ENCODE measurements around the gene ARAP1.

Gene ARAP1

DNA sequence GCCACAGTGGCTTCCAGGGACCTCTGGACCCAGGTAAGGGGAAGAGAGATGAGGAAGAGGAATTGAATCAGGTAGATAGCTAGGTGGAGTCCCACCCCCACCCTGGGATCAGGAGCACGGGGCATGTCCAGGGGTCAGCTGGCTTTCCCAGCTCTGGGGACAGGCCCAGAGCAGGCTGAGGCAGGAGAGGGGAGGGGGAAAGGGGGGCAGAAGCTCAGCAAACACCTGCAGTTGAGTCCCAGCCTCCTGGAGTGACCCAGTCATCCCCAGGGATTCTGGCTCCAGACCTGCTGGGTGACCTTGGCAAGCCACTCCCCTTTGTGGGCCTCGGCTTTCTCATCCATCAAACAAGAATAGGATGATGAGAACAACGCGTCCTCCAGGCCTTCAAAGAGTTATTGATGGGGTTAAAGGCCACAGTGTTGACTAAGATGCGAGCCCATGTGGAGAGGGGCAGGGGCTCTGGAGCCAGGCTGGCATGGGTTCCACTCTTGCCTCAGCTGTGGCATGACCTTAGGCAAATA is 25.6 kb upstream of the ARAP1 start:
- FAIRE-seq (no peak), DNase-seq (ENCODE audit: insufficient read length) (no peak)
- TF ChIP-seq POLR2AphosphoS5 (IDR thresholded peaks at IDR 0.05; ENCODE audit: low read depth, low read length) (no peak), POLR2A (IDR thresholded peaks at IDR 0.05; ENCODE audit: low read depth, low read length) (no peak), TAF1 (IDR thresholded peaks at IDR 0.05; ENCODE audit: borderline replicate concordance, low read depth, low read length) (no peak)

DNA sequence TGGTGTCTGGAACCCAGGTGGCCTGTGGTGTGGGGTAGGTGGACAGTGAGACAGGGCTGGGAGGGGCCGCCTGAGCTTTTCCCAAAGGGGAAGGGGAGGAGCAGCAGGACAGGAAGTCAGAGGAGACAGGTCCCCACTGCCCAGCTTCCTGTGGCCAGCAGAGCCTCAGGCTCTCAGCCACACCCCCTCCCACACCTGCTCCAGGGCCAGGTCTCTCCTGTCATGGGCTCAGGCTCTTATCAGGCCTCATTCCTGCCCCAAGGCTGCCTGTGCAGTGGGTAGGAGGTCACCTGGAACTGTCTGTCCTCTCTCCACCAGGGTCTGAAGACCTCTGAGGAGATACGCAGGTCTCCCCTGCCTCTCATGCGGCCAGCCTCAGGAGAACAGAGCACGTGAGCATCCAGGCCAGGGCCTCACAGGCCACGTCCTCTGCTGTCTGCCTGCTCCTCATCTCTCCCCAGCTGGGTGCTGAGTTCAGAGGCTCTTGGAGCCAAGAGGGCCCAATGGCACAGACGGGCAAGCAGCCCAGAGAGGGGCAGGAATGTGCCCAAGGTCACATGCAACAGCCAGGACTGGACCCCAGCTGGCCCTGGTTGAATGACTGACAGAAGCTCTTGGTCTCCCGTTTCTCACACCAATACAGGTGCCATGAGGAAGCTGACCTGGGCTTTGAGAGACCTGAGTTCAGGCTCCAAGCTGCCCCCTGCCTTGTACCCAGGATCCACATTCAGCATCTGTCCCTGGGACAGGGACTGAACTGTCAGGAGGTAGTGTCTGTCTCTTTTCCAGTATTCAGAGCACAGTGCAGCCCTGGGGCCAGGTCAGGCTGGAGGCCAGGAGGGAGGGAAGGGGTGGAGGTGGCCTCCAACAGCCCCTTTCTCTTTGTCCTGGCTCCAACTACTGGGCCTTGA is 24.9 kb upstream of the ARAP1 start:
- DNase-seq (ENCODE audit: insufficient read length) (no peak), FAIRE-seq (no peak)
- TF ChIP-seq POLR2A (IDR thresholded peaks at IDR 0.05; ENCODE audit: low read depth, low read length) (no peak), TAF1 (IDR thresholded peaks at IDR 0.05; ENCODE audit: borderline replicate concordance, low read depth, low read length) (no peak), POLR2AphosphoS5 (IDR thresholded peaks at IDR 0.05; ENCODE audit: low read depth, low read length) (no peak)

DNA sequence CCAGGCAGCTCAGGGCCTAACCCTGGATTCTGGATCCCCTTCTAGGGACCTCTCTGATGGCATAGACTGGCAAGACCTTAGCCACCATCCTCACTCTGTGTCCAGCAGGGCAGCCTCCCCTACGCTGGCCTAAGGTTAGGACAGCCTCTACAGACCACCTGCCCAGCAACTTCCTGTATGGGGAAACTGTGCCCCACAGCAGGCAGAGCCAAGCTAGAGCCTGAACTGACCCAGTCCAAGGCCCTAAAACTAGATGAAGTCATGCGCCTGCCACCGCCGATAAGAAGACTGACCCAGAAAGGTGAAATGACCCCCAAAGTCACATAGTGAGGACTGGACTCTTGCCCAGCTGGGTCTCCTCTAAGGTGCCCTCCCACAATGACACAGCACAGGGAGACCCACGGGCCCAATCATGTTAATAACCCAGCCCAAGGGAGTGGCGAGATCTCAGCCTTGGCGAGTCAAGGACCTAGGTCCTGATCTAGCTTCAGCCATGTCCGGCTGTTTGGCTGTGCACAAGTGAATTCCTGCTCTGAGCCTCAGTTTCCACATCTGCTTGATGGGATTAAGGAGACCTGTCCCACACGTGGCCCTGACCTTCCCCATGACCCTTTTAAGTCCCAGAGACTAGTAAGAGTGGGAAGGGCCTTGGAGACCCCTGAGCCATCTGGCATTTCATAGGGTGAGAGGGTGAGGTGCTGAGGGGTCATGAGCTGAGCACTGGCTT is 24.1 kb upstream of the ARAP1 start:
- FAIRE-seq (no peak), DNase-seq (ENCODE audit: insufficient read length) (no peak)
- no peak for TF ChIP-seq TAF1 (IDR thresholded peaks at IDR 0.05; ENCODE audit: borderline replicate concordance, low read depth, low read length)
- no peak for TF ChIP-seq POLR2AphosphoS5 (IDR thresholded peaks at IDR 0.05; ENCODE audit: low read depth, low read length)
- no peak for TF ChIP-seq POLR2A (IDR thresholded peaks at IDR 0.05; ENCODE audit: low read depth, low read length)

- TF ChIP-seq TAF1 (IDR thresholded peaks at IDR 0.05; ENCODE audit: borderline replicate concordance, low read depth, low read length): no peak
- FAIRE-seq (no peak), DNase-seq (ENCODE audit: insufficient read length) (no peak)
These were observed 23.3 kb upstream of the ARAP1 start for GRCh38 chr11:72775288-72776110.

- DNase-seq (ENCODE audit: insufficient read length) (no peak), FAIRE-seq (no peak)
- TF ChIP-seq POLR2A (IDR thresholded peaks at IDR 0.05; ENCODE audit: low read depth, low read length): no peak
- TF ChIP-seq TAF1 (IDR thresholded peaks at IDR 0.05; ENCODE audit: borderline replicate concordance, low read depth, low read length): no peak
- TF ChIP-seq POLR2AphosphoS5 (IDR thresholded peaks at IDR 0.05; ENCODE audit: low read depth, low read length): no peak
These were observed 22.3 kb upstream of the ARAP1 start for GRCh38 chr11:72774499-72774898.

GRCh38 chr11:72773696-72774095 is 21.5 kb upstream of the ARAP1 start:
- no peak for DNase-seq (ENCODE audit: insufficient read length)
- no peak for TF ChIP-seq TAF1 (IDR thresholded peaks at IDR 0.05; ENCODE audit: borderline replicate concordance, low read depth, low read length)
- no peak for TF ChIP-seq POLR2A (IDR thresholded peaks at IDR 0.05; ENCODE audit: low read depth, low read length)
- TF ChIP-seq POLR2AphosphoS5 (IDR thresholded peaks at IDR 0.05; ENCODE audit: low read depth, low read length): no peak
- no peak for FAIRE-seq

DNA sequence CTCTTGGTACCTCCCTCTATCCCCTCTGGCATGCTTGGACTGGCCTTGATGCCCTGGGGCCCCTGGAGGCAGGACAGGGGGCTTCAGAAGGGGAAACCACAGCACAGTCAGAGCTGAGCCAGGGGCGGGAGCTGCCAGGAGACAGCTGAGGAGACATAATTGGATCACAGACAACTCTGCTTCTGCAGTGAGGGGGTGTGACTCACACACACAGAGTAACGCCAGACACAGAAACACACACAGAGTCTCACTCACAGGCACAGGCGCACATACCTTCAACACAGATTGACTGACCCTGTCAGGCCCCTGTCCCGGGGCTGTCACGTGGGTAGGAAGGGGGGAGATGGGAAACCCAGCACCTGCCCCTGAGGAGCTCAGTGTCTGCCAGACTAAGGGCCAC is 21.1 kb upstream of the ARAP1 start:
- TF ChIP-seq POLR2AphosphoS5 (IDR thresholded peaks at IDR 0.05; ENCODE audit: low read depth, low read length): no peak
- TF ChIP-seq TAF1 (IDR thresholded peaks at IDR 0.05; ENCODE audit: borderline replicate concordance, low read depth, low read length): no peak
- no peak for TF ChIP-seq POLR2A (IDR thresholded peaks at IDR 0.05; ENCODE audit: low read depth, low read length)
- FAIRE-seq (no peak), DNase-seq (ENCODE audit: insufficient read length) (no peak)

GRCh38 chr11:72772059-72772458 is 19.9 kb upstream of the ARAP1 start:
- TF ChIP-seq POLR2A (IDR thresholded peaks at IDR 0.05; ENCODE audit: low read depth, low read length): no peak
- TF ChIP-seq TAF1 (IDR thresholded peaks at IDR 0.05; ENCODE audit: borderline replicate concordance, low read depth, low read length): no peak
- TF ChIP-seq POLR2AphosphoS5 (IDR thresholded peaks at IDR 0.05; ENCODE audit: low read depth, low read length): no peak
- DNase-seq (ENCODE audit: insufficient read length) (no peak), FAIRE-seq (no peak)

DNA sequence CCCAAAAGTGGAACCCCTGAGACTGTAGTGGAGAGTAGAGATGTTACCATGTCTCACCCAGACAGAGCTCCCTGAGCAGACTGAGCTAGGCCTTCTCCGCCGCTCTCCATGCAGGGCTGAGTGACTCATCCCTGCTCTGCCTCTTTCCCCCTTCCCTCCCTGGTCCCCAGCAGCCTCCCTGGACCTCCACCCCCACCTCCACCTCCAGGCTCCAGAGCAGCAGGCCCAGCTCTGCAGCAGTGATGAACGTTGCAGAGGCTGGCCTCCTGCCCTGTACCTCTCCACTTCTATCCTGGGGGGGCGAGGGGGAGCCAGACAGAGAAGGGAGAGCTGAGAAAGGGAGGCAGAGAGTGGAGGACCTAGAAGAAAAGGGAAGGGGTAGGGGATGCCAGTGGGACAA is 19.3 kb upstream of the ARAP1 start:
- FAIRE-seq: no peak
- no peak for DNase-seq (ENCODE audit: insufficient read length)
- TF ChIP-seq POLR2AphosphoS5 (IDR thresholded peaks at IDR 0.05; ENCODE audit: low read depth, low read length) (no peak), POLR2A (IDR thresholded peaks at IDR 0.05; ENCODE audit: low read depth, low read length) (no peak), TAF1 (IDR thresholded peaks at IDR 0.05; ENCODE audit: borderline replicate concordance, low read depth, low read length) (no peak)

GRCh38 chr11:72770799-72771198 is 18.6 kb upstream of the ARAP1 start:
- no peak for DNase-seq (ENCODE audit: insufficient read length)
- no peak for FAIRE-seq
- TF ChIP-seq POLR2AphosphoS5 (IDR thresholded peaks at IDR 0.05; ENCODE audit: low read depth, low read length) (no peak), TAF1 (IDR thresholded peaks at IDR 0.05; ENCODE audit: borderline replicate concordance, low read depth, low read length) (no peak), POLR2A (IDR thresholded peaks at IDR 0.05; ENCODE audit: low read depth, low read length) (no peak)

- no peak for TF ChIP-seq TAF1 (IDR thresholded peaks at IDR 0.05; ENCODE audit: borderline replicate concordance, low read depth, low read length)
- TF ChIP-seq POLR2AphosphoS5 (IDR thresholded peaks at IDR 0.05; ENCODE audit: low read depth, low read length): no peak
- no peak for TF ChIP-seq POLR2A (IDR thresholded peaks at IDR 0.05; ENCODE audit: low read depth, low read length)
- FAIRE-seq: no peak
- no peak for DNase-seq (ENCODE audit: insufficient read length)
These were observed 17.5 kb upstream of the ARAP1 start for GRCh38 chr11:72769680-72770079.

Data from GM12892 (cell line).